ENCODE results near the gene CATSPER1. TPM values are rescaled to one million over a fixed set of nuclear protein-coding genes. Genes with fewer than 3 reads are reported as not detected.

CATSPER1 gene
- polyA plus RNA-seq, 1 experiment = 0.69 TPM

DNA sequence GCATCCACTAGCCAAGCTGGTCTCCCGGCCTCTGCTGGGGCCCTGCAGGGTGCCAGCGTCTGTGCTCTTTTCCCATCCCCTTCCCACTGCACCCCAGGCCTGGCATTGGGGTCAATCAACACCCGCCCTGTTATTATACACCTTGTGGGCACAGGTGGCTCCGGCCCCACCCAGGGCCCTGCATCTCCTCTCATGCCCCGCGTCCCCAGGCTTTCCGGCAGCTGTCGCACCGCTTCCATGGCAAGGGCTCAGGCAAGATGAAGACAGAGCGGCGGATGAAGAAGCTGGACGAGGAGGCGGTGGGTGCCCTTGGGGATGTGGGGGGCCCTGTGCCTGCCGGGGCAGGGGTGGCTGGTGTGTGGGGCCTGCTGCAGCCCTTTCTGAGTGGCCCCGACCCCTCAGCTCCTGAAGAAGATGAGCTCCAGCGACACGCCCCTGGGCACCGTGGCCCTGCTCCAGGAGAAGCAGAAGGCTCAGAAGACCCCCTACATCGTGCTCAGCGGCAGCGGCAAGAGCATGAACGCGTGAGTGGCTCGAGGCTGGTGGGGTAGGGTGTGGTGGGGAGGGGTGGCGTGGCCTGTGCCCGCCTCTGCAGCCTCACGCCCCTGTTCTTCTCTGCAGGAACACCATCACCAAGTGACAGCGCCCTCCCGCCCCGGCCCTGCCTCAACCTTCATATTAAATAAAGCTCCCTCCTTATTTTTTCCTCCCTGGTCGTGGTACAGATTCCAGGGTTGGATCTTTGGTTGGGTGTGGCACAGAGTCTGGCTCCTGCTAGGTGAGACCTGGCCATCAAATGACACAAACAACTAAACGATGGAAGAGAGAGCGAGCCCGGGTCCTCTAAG lies 47.7 kb downstream of the CATSPER1 start:
- TF ChIP-seq, protein P1, sequence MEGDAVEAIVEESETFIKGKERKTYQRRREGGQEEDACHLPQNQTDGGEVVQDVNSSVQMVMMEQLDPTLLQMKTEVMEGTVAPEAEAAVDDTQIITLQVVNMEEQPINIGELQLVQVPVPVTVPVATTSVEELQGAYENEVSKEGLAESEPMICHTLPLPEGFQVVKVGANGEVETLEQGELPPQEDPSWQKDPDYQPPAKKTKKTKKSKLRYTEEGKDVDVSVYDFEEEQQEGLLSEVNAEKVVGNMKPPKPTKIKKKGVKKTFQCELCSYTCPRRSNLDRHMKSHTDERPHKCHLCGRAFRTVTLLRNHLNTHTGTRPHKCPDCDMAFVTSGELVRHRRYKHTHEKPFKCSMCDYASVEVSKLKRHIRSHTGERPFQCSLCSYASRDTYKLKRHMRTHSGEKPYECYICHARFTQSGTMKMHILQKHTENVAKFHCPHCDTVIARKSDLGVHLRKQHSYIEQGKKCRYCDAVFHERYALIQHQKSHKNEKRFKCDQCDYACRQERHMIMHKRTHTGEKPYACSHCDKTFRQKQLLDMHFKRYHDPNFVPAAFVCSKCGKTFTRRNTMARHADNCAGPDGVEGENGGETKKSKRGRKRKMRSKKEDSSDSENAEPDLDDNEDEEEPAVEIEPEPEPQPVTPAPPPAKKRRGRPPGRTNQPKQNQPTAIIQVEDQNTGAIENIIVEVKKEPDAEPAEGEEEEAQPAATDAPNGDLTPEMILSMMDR (IDR thresholded peaks at IDR 0.05; ENCODE audit: insufficient read depth, low read depth, low read length) = no peak
- H3K36me3 ChIP-seq (ENCODE audit: control insufficient read depth, insufficient read depth, low read length) = peaks cover 19% of the 10 kb centered on the region
- H3K4me3 ChIP-seq (ENCODE audit: low read depth, low read length) = no peak overlapping the region
- ChIA-PET CTCF (interaction anchor here (0.6 to 1.6 kb wide), 5 partner anchors 10 to 128 kb away, joined by 3 to 4 read pairs (median 3); partner anchors contain the start of genes CCDC85B and FIBP), POLR2A (no interaction called here)
- DNase-seq (ENCODE audit: low read depth) = no peak
- no peaks in the 10 kb centered on the region for H3K27me3 ChIP-seq (ENCODE audit: control insufficient read depth, insufficient read depth, low read length)

- H3K36me3 ChIP-seq (ENCODE audit: control insufficient read depth, insufficient read depth, low read length) = peaks cover 21% of the 10 kb centered on the region
- CTCF ChIA-PET = interaction anchor here (0.9 to 1.6 kb wide), 3 partner anchors 87 to 198 kb away, joined by 3 to 4 read pairs (median 4); partner anchors contain the start of genes CCDC85B and FIBP
- TF ChIP-seq, protein P1 (IDR thresholded peaks at IDR 0.05; ENCODE audit: insufficient read depth, low read depth, low read length) = no peak
- POLR2A ChIA-PET = no interaction called here
- no peak for DNase-seq (ENCODE audit: low read depth)
- H3K4me3 ChIP-seq (ENCODE audit: low read depth, low read length) = no peak overlapping the region
- no peaks in the 10 kb centered on the region for H3K27me3 ChIP-seq (ENCODE audit: control insufficient read depth, insufficient read depth, low read length)
These were observed 48.5 kb downstream of the CATSPER1 start for GRCh38 chr11:65977621-65978390.

DNA sequence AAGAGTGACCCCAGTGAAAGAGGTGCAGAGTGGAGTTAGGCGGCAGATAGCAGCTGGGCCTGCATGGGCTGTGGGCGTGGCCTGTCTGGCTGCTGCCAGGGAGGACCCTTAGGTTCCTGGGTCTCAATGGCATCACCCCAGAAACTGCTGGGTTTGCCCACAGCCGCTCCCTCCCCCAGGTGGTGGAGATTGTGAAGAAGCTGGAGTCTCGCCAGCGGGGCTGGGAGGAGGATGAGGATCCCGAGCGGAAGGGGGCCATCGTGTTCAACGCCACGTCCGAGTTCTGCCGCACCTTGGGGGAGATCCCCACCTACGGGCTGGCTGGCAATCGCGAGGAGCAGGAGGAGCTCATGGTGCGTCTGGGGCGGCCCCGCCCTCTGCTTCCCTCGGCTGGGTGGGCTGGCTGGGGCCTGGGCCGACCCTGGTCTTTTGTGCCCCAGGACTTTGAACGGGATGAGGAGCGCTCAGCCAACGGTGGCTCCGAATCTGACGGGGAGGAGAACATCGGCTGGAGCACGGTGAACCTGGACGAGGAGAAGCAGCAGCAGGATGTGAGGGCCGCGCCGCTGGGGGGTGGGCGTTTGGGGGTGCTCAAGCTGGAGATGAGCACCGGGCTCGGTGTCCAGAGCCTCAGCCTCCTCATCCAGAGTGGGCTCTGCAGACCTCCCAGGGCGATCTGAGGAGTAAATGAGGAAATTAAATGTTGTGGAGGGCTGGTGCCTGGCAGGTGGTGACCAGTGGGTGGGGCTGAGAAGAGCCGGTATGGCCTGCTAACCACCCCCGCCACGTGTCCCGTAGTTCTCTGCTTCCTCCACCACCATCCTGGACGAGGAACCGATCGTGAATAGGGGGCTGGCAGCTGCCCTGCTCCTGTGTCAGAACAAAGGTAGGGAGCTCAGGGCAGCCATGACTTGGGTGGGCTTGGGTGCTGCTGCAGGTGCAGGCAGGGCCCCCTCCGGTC lies 49.8 kb downstream of the CATSPER1 start:
- Histone ChIP-seq H3K27me3 (ENCODE audit: control insufficient read depth, insufficient read depth, low read length) (no peaks in the 10 kb centered on the region), H3K36me3 (ENCODE audit: control insufficient read depth, insufficient read depth, low read length) (peaks cover 21% of the 10 kb centered on the region), H3K4me3 (ENCODE audit: low read depth, low read length) (no peak overlapping the region)
- no peak for DNase-seq (ENCODE audit: low read depth)
- TF ChIP-seq, protein P1 (IDR thresholded peaks at IDR 0.05; ENCODE audit: insufficient read depth, low read depth, low read length) = no peak
- ChIA-PET CTCF (interaction anchor here (0.9 to 1.4 kb wide), 2 partner anchors 10 to 196 kb away, joined by 3 to 4 read pairs; no protein-coding TSS in a partner anchor), POLR2A (no interaction called here)

GRCh38 chr11:65975771-65976170 lies 50.5 kb downstream of the CATSPER1 start:
- CTCF ChIA-PET = interaction anchor here (1.4 kb wide), 1 partner anchor 9 kb away, joined by 4 read pairs; no protein-coding TSS in a partner anchor
- Histone ChIP-seq H3K27me3 (ENCODE audit: control insufficient read depth, insufficient read depth, low read length) (no peaks in the 10 kb centered on the region), H3K4me3 (ENCODE audit: low read depth, low read length) (no peak overlapping the region), H3K36me3 (ENCODE audit: control insufficient read depth, insufficient read depth, low read length) (peaks cover 21% of the 10 kb centered on the region)
- POLR2A ChIA-PET = no interaction called here
- TF ChIP-seq, protein P1 (IDR thresholded peaks at IDR 0.05; ENCODE audit: insufficient read depth, low read depth, low read length) = no peak
- no peak for DNase-seq (ENCODE audit: low read depth)

Data from BJ (cell line).